H9 (cell line): Measurements from ENCODE around the gene MCU. TPM values are rescaled to one million over a fixed set of nuclear protein-coding genes. Genes with fewer than 3 reads are reported as not detected.

Experiments used
- DNase-seq: peaks from one replicate; pipeline ENCODE4 v3.0.0-alpha.2; 2017
- H2AFZ ChIP-seq: one replicate; pipeline ENCODE4 v1.6.1; 2013; ENCODE audit warnings: mild to moderate bottlenecking, low read length, control low read depth, moderate library complexity
- H2AK5ac ChIP-seq: 2 replicates; pipeline ENCODE4 v1.6.1; 2013; ENCODE audit warnings: low read length, control low read depth, mixed read lengths; ENCODE audit not compliant: insufficient read length
- H2BK120ac ChIP-seq: one replicate; pipeline ENCODE4 v1.6.1; 2013; ENCODE audit warnings: low read depth, mild to moderate bottlenecking, low read length, control low read depth, inconsistent platforms; ENCODE audit not compliant: poor library complexity, severe bottlenecking
- H2BK12ac ChIP-seq: 2 replicates; pipeline ENCODE4 v1.6.1; 2013; ENCODE audit warnings: low read length, control low read depth, mixed read lengths, low read depth; ENCODE audit not compliant: insufficient read length
- H2BK15ac ChIP-seq: 2 replicates; pipeline ENCODE4 v1.6.1; 2013; ENCODE audit warnings: low read depth, low read length, control low read depth
- H2BK20ac ChIP-seq: one replicate; pipeline ENCODE4 v1.6.1; 2013; ENCODE audit warnings: low read depth, mild to moderate bottlenecking, low read length, control low read depth, inconsistent platforms; ENCODE audit not compliant: poor library complexity, severe bottlenecking
- H2BK5ac ChIP-seq: 2 replicates; pipeline ENCODE4 v1.6.1; 2013; ENCODE audit warnings: low read length, control low read depth, mixed read lengths; ENCODE audit not compliant: insufficient read length
- H3K14ac ChIP-seq: 2 replicates; pipeline ENCODE4 v1.6.1; 2013; ENCODE audit warnings: low read length, control low read depth; ENCODE audit not compliant: insufficient read depth
- H3K18ac ChIP-seq: 2 replicates; pipeline ENCODE4 v1.6.1; 2013; ENCODE audit warnings: low read depth, mild to moderate bottlenecking, mixed read lengths, low read length, control low read depth; ENCODE audit not compliant: insufficient read length
- H3K23ac ChIP-seq: 2 replicates; pipeline ENCODE4 v1.6.1; 2013; ENCODE audit warnings: low read length, control low read depth, mixed read lengths, low read depth; ENCODE audit not compliant: insufficient read length
- H3K23me2 ChIP-seq: 2 replicates; pipeline ENCODE4 v1.6.1; 2013; ENCODE audit warnings: low read depth, mild to moderate bottlenecking, mixed read lengths, low read length, control low read depth; ENCODE audit not compliant: insufficient read length, poor library complexity, severe bottlenecking
- H3K27ac ChIP-seq: 2 replicates; pipeline ENCODE4 v1.5.1; 2013; ENCODE audit warnings: low read length, control low read depth, mixed read lengths, low read depth; ENCODE audit not compliant: insufficient read length
- H3K27me3 ChIP-seq: 2 replicates; pipeline ENCODE4 v1.6.1; 2013; ENCODE audit warnings: low read length, control low read depth, inconsistent platforms; ENCODE audit not compliant: insufficient read depth
- H3K4ac ChIP-seq: 2 replicates; pipeline ENCODE4 v1.6.1; 2013; ENCODE audit warnings: low read depth, mild to moderate bottlenecking, control low read depth, inconsistent platforms, low read length, moderate library complexity
- H3K4me1 ChIP-seq: 2 replicates; pipeline ENCODE4 v1.6.1; 2013; ENCODE audit warnings: low read length, control low read depth, inconsistent platforms; ENCODE audit not compliant: insufficient read depth
- H3K4me2 ChIP-seq: 2 replicates; pipeline ENCODE4 v1.6.1; 2013; ENCODE audit warnings: low read length, control low read depth, mixed read lengths; ENCODE audit not compliant: insufficient read length, insufficient read depth
- H3K56ac ChIP-seq: 2 replicates; pipeline ENCODE4 v1.6.1; 2013; ENCODE audit warnings: low read depth, mild to moderate bottlenecking, mixed read lengths, low read length, control low read depth; ENCODE audit not compliant: insufficient read length
- H3K79me1 ChIP-seq: 2 replicates; pipeline ENCODE4 v1.6.1; 2013; ENCODE audit warnings: low read depth, mild to moderate bottlenecking, moderate library complexity, low read length, control low read depth, inconsistent platforms; ENCODE audit not compliant: insufficient read depth, poor library complexity, severe bottlenecking
- H3K79me2 ChIP-seq: 2 replicates; pipeline ENCODE4 v1.6.1; 2013; ENCODE audit warnings: low read length, control low read depth, inconsistent platforms; ENCODE audit not compliant: insufficient read depth
- H3K9ac ChIP-seq: 2 replicates; pipeline ENCODE4 v1.6.1; 2013; ENCODE audit warnings: low read length, control low read depth, mixed read lengths; ENCODE audit not compliant: insufficient read length; ENCODE audit errors: extremely low read depth
- H3K9me3 ChIP-seq: one replicate; pipeline ENCODE4 v1.6.1; 2013; ENCODE audit warnings: low read depth, low read length, inconsistent platforms; ENCODE audit not compliant: control insufficient read depth
- H3T11ph ChIP-seq: one replicate; pipeline ENCODE4 v1.6.1; 2013; ENCODE audit warnings: mild to moderate bottlenecking, low read length, control low read depth, inconsistent platforms
- H4K20me1 ChIP-seq: one replicate; pipeline ENCODE4 v1.6.1; 2013; ENCODE audit not compliant: control insufficient read depth, insufficient read length, insufficient read depth
- H4K5ac ChIP-seq: 2 replicates; pipeline ENCODE4 v1.6.1; 2013; ENCODE audit warnings: low read depth, mild to moderate bottlenecking, mixed read lengths, low read length, control low read depth; ENCODE audit not compliant: insufficient read length
- H4K8ac ChIP-seq: replicated peaks from 2 replicates; pipeline ENCODE4 v1.6.1; 2013; ENCODE audit warnings: low read length, control low read depth, mixed read lengths, low read depth; ENCODE audit not compliant: insufficient read length
- H4K91ac ChIP-seq: 2 replicates; pipeline ENCODE4 v1.6.1; 2013; ENCODE audit warnings: low read depth, mild to moderate bottlenecking, moderate library complexity, mixed read lengths, low read length, control low read depth; ENCODE audit not compliant: insufficient read length
- H3K27ac Mint-ChIP-seq, 3 experiments: 2 replicates in 2 of 3; 3 replicates in 1 of 3; pipeline ENCODE4 v1.8.0; 2020 to 2021; ENCODE audit warnings: mixed read lengths in 3 of 3, mild to moderate bottlenecking in 1 of 3, moderate library complexity in 1 of 3
- H3K27me3 Mint-ChIP-seq: 2 replicates; pipeline ENCODE4 v1.8.0; 2021; ENCODE audit warnings: low read depth, mild to moderate bottlenecking, moderate library complexity, mixed read lengths
- H3K36me3 Mint-ChIP-seq, 3 experiments: 2 replicates in 2 of 3; 3 replicates in 1 of 3; pipeline ENCODE4 v1.8.0; 2020 to 2021; ENCODE audit warnings: low read depth in 3 of 3, mixed read lengths in 3 of 3; ENCODE audit not compliant: insufficient read depth in 1 of 3
- H3K4me1 Mint-ChIP-seq, 2 experiments: 2 replicates each; pipeline ENCODE4 v1.8.0; 2020; ENCODE audit warnings: mixed read lengths in 2 of 2
- H3K4me3 Mint-ChIP-seq, 2 experiments: 2 replicates in 1 of 2; 3 replicates in 1 of 2; pipeline ENCODE4 v1.8.0; 2020 to 2021; ENCODE audit warnings: mild to moderate bottlenecking in 2 of 2, mixed read lengths in 2 of 2, moderate library complexity in 1 of 2
- H3K9me3 Mint-ChIP-seq, 2 experiments: 2 replicates in 1 of 2; 3 replicates in 1 of 2; pipeline ENCODE4 v1.8.0; 2020; ENCODE audit warnings: mild to moderate bottlenecking in 2 of 2, mixed read lengths in 2 of 2, moderate library complexity in 1 of 2
- WGBS: extraction: QIAGEN DNeasy Blood & Tissue Kit; methylation state at CpG from one replicate; pipeline ENCODE4 v1.1.7; 2013; ENCODE audit warnings: missing lambda C conversion rate, low lambda C conversion rate, mixed read lengths; ENCODE audit not compliant: insufficient read length; ENCODE audit errors: extremely low coverage; 5-methylcytosine and 5-hydroxymethylcytosine counted together
- total RNA-seq: library from RNA; stranded (reverse); gene quantifications from 2 replicates; pipeline ENCODE4 v1.2.1, GENCODE V29; 2021
- TF ChIP-seq, protein P1 (sequence below): fragments of 200-600 bp; sonication (generic); conservative IDR thresholded peaks from 3 replicates; pipeline ENCODE4 v1.8.0; 2021; ENCODE audit warnings: antibody characterized with exemption, mild to moderate bottlenecking

The MCU gene
- total RNA-seq, 1 experiment from 2014 or later: 36.6 TPM

- H2BK120ac ChIP-seq: no peak overlapping the region
- no peak overlapping the region for H3K56ac ChIP-seq
- TF ChIP-seq, protein P1, sequence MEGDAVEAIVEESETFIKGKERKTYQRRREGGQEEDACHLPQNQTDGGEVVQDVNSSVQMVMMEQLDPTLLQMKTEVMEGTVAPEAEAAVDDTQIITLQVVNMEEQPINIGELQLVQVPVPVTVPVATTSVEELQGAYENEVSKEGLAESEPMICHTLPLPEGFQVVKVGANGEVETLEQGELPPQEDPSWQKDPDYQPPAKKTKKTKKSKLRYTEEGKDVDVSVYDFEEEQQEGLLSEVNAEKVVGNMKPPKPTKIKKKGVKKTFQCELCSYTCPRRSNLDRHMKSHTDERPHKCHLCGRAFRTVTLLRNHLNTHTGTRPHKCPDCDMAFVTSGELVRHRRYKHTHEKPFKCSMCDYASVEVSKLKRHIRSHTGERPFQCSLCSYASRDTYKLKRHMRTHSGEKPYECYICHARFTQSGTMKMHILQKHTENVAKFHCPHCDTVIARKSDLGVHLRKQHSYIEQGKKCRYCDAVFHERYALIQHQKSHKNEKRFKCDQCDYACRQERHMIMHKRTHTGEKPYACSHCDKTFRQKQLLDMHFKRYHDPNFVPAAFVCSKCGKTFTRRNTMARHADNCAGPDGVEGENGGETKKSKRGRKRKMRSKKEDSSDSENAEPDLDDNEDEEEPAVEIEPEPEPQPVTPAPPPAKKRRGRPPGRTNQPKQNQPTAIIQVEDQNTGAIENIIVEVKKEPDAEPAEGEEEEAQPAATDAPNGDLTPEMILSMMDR: no peak
- H2BK15ac ChIP-seq: no peak overlapping the region
- Mint-ChIP-seq H3K9me3 (no peaks in the 10 kb centered on the region), H3K4me3 (no peak overlapping the region), H3K27ac (no peak overlapping the region), H3K4me1 (no peaks in the 10 kb centered on the region; a peak in 1 of 4 replicates), H3K27me3 (no peaks in the 10 kb centered on the region), H3K36me3 (no peaks in the 10 kb centered on the region)
- no peak overlapping the region for H3K9ac ChIP-seq
- no peak overlapping the region for H2AK5ac ChIP-seq
- H3K79me1 ChIP-seq: no peaks in the 10 kb centered on the region
- H3K4me1 ChIP-seq: peaks cover 2% of the 10 kb centered on the region; the same call in 1 of the 2 replicates
- no peaks in the 10 kb centered on the region for H3K79me2 ChIP-seq
- H3K27me3 ChIP-seq: no peaks in the 10 kb centered on the region
- no peak overlapping the region for H3K23ac ChIP-seq
- no peak overlapping the region for H3K14ac ChIP-seq
- H4K20me1 ChIP-seq: no peaks in the 10 kb centered on the region
- no peak overlapping the region for H2BK20ac ChIP-seq
- no peak overlapping the region for H2BK12ac ChIP-seq
- H3K9me3 ChIP-seq: no peaks in the 10 kb centered on the region
- H2AFZ ChIP-seq: no peak overlapping the region
- H4K5ac ChIP-seq: no peak overlapping the region
- no peak overlapping the region for H2BK5ac ChIP-seq
- no peaks in the 10 kb centered on the region for H3K23me2 ChIP-seq
- H3K4me2 ChIP-seq: no peak overlapping the region
- no peak overlapping the region for H3K4ac ChIP-seq
- no peak for DNase-seq
- H3K27ac ChIP-seq: no peak overlapping the region
- no CpG with 5 or more reads among the region's 1 CpG for WGBS
- no peak overlapping the region for H3T11ph ChIP-seq
- H3K18ac ChIP-seq: no peak overlapping the region
- no peak overlapping the region for H4K8ac ChIP-seq
- H4K91ac ChIP-seq: no peak overlapping the region
These were observed 43.6 kb upstream of the MCU start for GRCh38 chr10:72648301-72648700.
